HG02588 (cell line): Measurements from ENCODE around the gene RNF5.
"Not testable (repeated sequence)": the region's sequence is repeated elsewhere in the genome, so short reads cannot be mapped to it uniquely, and the experiment has no call there.

ENCODE experiments used
- ATAC-seq: cut with Tn5 transposase; IDR thresholded peaks from one replicate; pipeline ENCODE4 v1.9.1; 2021; ENCODE audit warnings: mild to moderate bottlenecking, moderate library complexity; ENCODE audit not compliant: unreplicated experiment

The RNF5 gene

GRCh38 chr6:32188381-32189068 is 10.3 kb downstream of the RNF5 start:
- no peak for ATAC-seq

- ATAC-seq = no peak
These were observed 11.0 kb downstream of the RNF5 start for GRCh38 chr6:32189069-32189741.

- ATAC-seq = no peak
These were observed 11.5 kb downstream of the RNF5 start for GRCh38 chr6:32189742-32190053.

- ATAC-seq = peak; percentile 51
These were observed 12.0 kb downstream of the RNF5 start, which contains the start of gene PBX2 for GRCh38 chr6:32190054-32190851. TSS of gene PBX2 (minus strand) at chr6:32190202. CDS start at chr6:32189915, 287 bp downstream.

GRCh38 chr6:32190911-32191677 is 12.9 kb downstream of the RNF5 start:
- ATAC-seq = no peak

GRCh38 chr6:32191696-32192607 is 13.7 kb downstream of the RNF5 start:
- no peak for ATAC-seq

- ATAC-seq = no peak
These were observed 14.4 kb downstream of the RNF5 start, which contains the start of gene GPSM3 for GRCh38 chr6:32192608-32193039. TSS of gene GPSM3 (minus strand) at chr6:32192643. CDS start at chr6:32192513, 130 bp downstream.

- not testable (repeated sequence) for ATAC-seq
These were observed 14.9 kb downstream of the RNF5 start for GRCh38 chr6:32193096-32193495.

GRCh38 chr6:32194388-32194787 is 16.2 kb downstream of the RNF5 start:
- ATAC-seq = no peak

- ATAC-seq = no peak
These were observed 16.8 kb downstream of the RNF5 start for GRCh38 chr6:32194825-32195651.

GRCh38 chr6:32195652-32195901 is 17.4 kb downstream of the RNF5 start:
- ATAC-seq = peak; percentile 75

- ATAC-seq = peak; percentile 72
These were observed 17.9 kb downstream of the RNF5 start for GRCh38 chr6:32195902-32196681.

- no peak for ATAC-seq
These were observed 18.7 kb downstream of the RNF5 start for GRCh38 chr6:32196682-32197616.

- no peak for ATAC-seq
These were observed 20.1 kb downstream of the RNF5 start for GRCh38 chr6:32198345-32198696.

GRCh38 chr6:32198866-32199265 is 20.7 kb downstream of the RNF5 start:
- ATAC-seq = no peak

- ATAC-seq = no peak
These were observed 22.7 kb downstream of the RNF5 start for GRCh38 chr6:32200711-32201475.

- no peak for ATAC-seq
These were observed 24.0 kb downstream of the RNF5 start for GRCh38 chr6:32202186-32202585.
